22Rv1 (cell line): ENCODE measurements around the gene SCFD2.
A peak's percentile ranks its signal among the peaks of the same experiment; 100 is the strongest.

Source experiments
- H3K27ac ChIP-seq: fragments of 450-650 bp; 2 replicates; pipeline ENCODE4 v1.5.1; 2017
- ZFX ChIP-seq: fragments of 450-650 bp; IDR thresholded peaks from 2 replicates; pipeline ENCODE4 v1.6.1; 2017; ENCODE audit warnings: antibody characterized with exemption, borderline replicate concordance
- TF ChIP-seq, protein P1 (sequence below): fragments of 450-650 bp; IDR thresholded peaks from 2 replicates; pipeline ENCODE4 v1.5.1; 2017; ENCODE audit warnings: mild to moderate bottlenecking

Gene SCFD2

GRCh38 chr4:53089936-53090729 is 275.7 kb downstream of the SCFD2 start:
- TF ChIP-seq ZFX = no peak
- TF ChIP-seq, protein P1, sequence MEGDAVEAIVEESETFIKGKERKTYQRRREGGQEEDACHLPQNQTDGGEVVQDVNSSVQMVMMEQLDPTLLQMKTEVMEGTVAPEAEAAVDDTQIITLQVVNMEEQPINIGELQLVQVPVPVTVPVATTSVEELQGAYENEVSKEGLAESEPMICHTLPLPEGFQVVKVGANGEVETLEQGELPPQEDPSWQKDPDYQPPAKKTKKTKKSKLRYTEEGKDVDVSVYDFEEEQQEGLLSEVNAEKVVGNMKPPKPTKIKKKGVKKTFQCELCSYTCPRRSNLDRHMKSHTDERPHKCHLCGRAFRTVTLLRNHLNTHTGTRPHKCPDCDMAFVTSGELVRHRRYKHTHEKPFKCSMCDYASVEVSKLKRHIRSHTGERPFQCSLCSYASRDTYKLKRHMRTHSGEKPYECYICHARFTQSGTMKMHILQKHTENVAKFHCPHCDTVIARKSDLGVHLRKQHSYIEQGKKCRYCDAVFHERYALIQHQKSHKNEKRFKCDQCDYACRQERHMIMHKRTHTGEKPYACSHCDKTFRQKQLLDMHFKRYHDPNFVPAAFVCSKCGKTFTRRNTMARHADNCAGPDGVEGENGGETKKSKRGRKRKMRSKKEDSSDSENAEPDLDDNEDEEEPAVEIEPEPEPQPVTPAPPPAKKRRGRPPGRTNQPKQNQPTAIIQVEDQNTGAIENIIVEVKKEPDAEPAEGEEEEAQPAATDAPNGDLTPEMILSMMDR = no peak
- H3K27ac ChIP-seq = no peak overlapping the region

DNA sequence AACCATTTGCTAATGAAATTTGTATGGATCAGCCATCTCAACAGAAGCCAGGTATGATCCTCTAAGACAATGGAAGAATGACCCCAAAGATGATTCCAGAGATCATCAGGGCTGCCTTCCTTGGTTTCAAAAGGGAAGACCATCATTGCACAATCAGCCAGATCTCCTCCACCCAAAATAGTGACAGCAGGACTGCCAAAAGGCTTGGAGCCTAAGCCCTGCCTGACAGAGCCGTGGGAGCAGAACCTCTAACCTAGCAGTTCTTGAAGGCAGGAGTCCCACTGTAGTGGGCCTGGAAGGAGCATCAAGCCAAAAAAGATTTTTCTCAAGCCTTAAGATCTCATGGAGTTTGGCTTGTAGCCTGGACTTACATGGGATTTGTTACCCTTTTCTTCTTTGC is 277.7 kb downstream of the SCFD2 start:
- no peak overlapping the region for H3K27ac ChIP-seq
- no peak for TF ChIP-seq ZFX

- TF ChIP-seq, protein P1 = no peak
- no peak for TF ChIP-seq ZFX
- H3K27ac ChIP-seq = no peak overlapping the region
Measured at GRCh38 chr4:53076374-53076958, 289.4 kb downstream of the SCFD2 start.

- TF ChIP-seq, protein P1 = no peak
- TF ChIP-seq ZFX = no peak
- no peak overlapping the region for H3K27ac ChIP-seq
Measured at GRCh38 chr4:53075162-53075785, 290.6 kb downstream of the SCFD2 start.

GRCh38 chr4:53068755-53069330 is 297.0 kb downstream of the SCFD2 start:
- H3K27ac ChIP-seq = no peak overlapping the region
- TF ChIP-seq, protein P1 = no peak
- no peak for TF ChIP-seq ZFX

DNA sequence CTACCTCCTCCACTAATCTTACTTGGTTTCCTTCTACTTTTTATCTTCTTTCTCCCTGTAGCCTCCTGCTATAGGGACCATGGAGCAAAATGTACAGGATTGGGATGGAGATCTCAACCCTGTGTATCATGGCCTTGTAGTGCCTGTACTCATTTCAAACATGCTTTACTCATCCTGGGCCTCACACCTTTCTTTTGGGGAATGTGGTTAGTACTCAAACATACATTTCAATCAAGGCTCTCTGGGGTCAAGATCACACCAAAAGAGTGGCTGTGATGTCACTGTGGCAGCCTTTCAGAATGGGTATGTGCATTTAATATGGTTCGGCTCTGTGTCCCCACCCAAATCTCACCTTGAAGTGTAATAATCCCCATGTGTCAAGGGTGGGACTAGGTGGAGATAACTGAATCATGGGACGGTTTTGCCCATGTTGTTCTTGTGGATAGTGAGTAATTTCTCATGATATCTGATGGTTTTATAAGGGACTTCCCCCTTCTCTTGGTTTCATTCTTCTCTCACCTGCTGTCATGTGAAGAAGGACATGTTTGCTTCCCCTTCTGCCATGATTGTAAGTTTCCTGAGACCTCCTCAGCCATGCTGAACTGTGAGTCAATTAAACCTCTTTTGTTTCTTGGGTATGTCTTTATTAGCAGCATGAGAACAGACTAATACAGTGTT is 298.6 kb downstream of the SCFD2 start:
- TF ChIP-seq ZFX = no peak
- TF ChIP-seq, protein P1 = no peak
- H3K27ac ChIP-seq = peak overlapping the region; percentile 52; the same call in 1 of the 2 replicates

GRCh38 chr4:53066155-53066554 is 299.7 kb downstream of the SCFD2 start:
- H3K27ac ChIP-seq = peak overlapping the region; percentile 52
- TF ChIP-seq, protein P1 = no peak
- no peak for TF ChIP-seq ZFX
